ENCODE data around the gene GIT1.

Gene GIT1

DNA sequence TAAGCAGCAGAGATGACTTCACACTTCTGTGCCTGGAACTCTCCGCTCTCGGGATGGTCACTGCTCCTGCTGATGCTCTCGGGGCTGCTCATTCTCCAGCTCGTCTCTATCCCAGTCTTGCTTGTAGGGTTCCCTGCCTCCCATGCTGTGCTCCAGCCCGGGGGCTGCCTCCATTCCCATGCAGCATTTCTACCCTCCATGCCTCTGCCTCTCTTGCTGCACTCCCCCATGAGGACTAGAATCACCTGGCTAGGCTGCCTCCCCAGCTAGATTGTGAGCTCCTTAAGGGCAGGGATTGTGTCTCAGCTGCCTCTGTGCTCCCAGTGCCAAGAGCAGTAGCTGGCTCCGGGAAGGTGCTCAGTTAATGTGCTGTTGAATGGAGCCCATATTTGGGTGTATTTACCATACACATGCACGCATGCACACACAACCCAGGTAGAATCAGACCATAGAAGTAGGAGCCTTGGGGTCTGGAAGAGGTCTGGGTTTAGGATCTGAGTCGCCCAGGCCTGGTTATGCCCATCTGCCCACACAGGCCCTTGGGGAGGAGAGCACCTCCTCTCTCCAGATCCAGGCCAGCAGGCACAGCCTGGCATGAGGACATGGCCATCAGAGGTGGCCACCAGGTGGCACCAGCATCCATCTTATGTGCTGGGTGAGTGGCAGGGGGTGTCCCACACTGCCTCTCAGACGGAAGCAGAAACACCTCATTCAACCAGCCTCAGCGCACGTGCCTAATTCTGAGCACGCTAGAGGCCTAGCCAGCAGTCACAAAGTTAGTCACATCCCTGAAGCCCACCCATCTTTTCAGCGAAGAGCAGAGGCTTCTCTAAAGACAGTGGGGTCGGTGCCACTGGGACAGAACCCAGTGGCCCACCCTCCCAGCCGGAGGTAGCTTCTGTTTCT is 9.3 kb downstream of the GIT1 start:
- peak; percentile 75 to 89 (median 82) for DNase-seq (ENCODE audit: low read depth in 4 of 4, low spot score in 1 of 4)

DNA sequence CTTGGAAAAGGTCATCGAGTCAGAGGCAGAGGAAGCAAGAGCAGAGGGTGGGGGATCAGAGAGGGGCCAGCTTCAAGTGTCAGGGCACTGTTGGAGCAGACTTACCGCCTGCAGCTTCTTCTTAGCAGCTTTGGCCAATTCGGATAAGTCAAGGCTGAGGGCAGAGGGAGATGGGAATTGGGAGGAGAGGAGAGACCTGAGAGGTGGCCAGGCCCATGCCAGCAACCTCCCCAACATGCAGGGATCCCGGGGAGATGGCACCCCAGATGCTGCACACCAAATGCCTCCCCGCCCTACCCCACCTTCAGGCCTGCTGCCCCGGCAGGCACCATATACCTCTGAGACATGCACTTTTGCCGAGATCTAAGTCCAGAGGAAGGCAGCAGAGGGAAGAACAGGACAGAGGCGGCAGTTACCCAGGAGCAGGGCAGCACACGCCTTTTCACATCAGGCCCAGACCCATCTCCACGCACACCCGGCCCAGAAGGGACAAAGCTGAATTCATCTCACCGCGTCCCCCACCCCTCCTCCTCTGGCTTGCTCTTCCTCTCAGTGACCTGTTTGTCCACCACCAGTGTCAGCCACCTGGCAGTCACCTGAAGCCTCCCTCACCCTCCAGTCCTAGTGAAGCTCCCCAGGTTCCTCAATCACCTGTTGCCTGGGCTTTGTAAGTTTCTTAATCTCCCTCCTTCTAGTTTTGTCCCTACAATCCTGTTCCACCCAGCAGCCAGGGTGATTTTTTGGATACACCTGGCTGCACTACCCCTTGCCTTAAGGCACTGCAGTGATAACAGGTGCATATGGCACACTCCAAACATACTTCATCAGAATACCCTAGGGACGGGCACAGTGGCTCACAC is 10.6 kb downstream of the GIT1 start:
- no peak for DNase-seq (ENCODE audit: low read depth in 4 of 4, low spot score in 1 of 4)

DNA sequence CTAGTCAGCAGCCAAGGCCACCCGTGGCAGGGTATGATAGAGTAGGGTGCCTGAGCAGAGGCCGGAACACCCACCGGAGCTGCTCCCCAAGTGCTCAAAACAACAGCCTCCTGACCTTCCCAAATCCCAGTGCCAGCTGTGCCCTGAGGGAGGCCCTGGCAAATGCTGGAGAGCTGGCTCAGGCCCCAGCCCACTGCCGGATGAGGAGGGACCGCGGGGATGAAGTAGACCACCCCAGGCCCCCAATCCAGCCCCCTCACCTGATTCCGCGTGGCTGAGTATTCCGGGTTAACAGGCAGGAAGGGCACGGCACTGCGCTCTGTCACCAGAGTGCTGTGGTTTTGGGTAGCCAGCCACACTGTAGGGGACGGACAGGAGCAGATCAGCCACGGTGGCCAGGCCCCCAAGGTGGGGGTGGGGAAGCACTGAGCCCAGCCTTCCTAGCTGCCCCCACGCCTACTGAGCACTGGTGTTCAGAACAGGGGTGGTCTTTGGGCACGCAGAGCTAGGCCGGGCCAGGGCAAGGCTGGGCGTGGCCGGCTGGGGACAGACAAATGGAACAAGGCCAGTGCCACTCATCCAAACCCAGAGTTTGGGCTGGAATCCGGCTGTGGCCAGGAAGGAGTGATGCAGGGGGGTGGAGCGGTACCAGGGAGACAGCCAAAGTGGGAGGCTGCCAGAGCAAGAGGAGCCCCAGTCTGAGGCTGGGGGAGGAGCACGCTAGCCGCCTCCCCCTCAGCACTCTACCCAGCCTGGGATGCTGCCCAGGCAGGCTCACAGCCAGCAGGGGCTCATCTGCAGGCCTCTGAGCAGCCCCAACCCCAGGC is 11.8 kb downstream of the GIT1 start:
- no peak for DNase-seq (ENCODE audit: low read depth in 4 of 4, low spot score in 1 of 4)

DNA sequence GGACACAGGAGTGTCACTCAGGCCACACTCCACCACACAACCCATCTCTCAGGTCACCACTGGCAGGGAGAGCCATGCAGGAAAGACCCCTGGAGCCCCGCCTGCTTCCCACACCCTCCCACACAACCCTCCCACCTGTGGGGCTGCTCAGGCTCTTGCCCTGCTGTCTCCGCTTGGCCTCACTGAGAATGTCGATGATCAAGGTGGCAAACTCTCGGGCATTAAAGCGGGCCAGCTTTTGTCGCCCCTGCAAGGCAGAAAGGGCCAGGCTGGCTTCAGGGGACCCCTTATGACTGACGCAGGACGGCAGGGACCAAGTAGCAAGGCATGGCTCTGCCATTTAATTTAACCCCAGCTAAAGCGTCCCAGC is 12.5 kb downstream of the GIT1 start:
- DNase-seq (ENCODE audit: low read depth in 4 of 4, low spot score in 1 of 4): no peak

DNA sequence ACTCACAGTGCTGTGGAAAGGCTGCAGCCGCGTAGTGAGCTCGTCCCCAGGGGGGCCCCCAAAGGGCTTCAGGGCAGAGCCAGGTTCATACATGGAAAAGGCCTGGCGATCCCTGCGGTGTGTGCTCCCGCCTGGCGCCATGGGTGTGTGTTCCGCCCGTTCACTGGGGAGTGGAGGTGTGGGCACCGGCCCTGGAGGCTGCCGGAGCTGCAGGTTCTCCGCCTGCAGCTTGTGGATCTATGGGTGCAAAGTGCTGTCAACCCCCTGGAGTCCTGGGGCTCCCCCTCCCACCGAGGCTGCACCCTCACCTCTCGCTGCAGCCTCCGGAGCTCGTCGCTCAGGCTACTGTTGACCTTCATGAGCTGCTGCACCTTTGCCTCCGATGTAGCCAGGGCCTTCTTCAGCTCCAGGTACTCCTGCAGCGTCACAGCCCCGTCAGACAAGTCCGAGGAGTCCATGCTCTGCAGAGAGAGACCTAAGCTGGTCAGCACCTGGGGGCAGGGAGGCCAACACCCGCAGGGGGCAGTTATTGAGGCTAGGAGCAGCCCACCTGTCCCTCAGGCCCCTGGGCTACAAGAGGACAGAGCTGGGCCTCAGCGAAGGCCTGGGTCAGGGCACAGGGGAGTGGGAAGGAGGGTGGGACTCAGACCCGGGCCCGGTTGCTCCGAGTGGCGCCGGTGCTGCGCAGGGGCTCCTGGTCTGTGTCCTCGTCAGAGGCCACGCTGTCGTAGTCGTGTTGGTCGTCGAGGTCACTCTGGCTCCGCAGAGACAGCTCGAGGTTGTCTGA is 13.0 kb downstream of the GIT1 start:
- no peak for DNase-seq (ENCODE audit: low read depth in 4 of 4, low spot score in 1 of 4)

DNA sequence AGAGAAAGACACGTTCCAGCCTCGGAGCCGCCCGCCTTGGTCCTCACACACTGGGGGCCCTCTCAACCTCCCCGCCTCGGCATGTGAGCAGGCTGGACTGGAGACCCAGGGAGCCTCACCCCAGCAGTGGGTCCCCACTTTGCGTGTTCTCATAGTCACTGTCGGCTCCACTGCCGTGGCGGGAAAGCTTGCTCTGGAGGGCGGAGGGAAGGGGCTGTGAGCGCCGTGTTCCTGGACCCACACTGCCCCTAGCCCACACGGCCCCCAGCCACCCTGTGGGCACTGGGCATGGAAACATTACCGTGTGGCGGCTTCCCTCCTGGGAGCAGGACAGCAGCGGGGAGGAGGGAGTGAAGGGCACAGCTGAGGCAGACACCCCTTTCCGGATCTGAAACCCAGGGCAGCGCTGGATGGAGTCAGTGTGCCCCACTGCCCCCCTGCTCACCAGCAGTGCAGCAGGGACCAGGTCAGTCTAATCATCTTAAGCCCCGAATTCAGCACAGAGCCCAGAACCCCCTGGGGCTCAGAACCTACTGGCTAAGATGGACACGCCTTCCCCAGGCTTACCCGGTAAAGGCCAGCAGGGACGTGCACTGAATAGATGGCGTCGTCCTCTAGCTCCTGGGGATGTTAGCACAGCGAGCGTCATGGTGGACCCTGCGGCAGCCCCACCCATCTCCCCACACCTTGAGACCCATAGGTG is 13.8 kb downstream of the GIT1 start:
- no peak for DNase-seq (ENCODE audit: low read depth in 4 of 4, low spot score in 1 of 4)

DNA sequence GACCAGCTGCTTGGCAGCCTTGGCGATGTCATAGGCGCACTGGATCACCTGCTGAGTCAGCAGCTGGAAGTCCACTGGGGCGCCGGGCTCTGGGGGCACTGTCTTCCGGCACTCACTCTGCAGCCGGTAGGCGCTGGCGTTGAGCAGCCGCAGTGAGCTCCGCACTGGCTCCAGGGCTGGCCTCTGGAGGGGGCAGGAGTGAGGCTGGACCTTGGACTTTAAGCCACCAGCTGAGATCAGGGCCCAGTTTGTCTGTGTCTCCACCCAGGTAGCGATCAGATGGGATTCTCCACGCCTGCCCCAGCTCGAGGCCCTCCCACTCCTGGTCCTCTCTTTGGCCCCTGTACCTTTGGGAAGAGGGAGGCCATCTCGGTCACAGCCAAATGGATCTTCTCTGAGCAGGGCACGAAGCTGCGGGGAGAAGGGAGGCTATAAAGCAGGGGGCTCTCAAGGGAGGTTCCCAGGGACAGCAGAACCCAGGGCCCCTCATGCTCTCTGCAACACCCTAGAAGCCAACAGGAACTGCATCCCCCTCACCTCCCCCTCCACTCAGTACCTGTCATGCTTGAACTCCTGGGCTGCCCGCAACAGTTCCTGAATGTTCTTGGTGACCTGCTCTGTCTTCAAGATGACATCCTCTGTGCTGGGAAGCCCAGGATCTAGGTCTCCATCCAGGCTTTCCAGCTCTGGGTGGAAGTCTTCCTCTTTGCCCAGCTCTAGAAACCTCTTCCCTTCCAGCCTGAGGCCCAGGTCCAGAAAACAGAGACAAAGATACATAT is 14.5 kb downstream of the GIT1 start:
- no peak for DNase-seq (ENCODE audit: low read depth in 4 of 4, low spot score in 1 of 4)

DNA sequence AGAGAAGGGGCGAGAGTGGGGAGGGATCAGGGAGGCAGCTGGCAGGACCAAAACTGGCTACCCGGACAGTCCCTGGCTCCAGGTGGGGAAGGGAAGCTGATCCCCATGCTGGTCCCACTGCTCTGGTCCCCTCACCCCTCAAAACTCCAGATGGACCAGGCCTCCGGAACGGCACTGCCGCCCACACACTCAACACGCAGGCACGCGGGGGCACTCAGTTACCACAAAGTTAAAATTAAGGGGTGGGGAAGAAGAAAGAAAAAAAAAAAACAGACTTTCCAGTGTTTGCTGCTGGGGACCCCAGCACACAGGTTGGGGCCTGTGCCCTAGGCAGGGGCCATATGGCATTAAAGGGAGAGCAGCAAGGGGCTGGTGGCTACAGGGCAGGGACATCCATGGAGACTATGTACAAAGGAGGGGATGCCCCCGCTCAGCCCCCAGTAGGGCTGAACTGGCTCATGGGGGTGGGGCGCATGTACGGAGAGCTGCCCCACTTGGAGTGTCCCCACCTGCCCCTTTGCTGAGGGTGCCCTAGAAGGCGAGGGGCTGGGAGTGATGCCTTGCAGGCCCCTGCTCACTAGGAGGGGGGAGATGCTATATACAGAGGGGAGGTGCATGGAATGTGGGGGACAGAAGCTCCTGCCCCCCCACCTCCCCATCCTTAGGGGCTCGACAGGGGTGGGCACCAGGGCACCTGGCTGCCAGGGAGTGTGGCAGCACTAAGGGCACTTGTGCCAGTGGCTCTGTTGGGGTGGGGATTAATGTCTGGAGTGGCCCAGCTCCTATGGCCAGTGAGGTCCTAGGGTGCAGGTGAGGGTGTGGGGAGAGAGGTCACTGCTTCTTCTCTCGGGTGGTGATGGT is 15.3 kb downstream of the GIT1 start:
- no peak for DNase-seq (ENCODE audit: low read depth in 4 of 4, low spot score in 1 of 4)

DNA sequence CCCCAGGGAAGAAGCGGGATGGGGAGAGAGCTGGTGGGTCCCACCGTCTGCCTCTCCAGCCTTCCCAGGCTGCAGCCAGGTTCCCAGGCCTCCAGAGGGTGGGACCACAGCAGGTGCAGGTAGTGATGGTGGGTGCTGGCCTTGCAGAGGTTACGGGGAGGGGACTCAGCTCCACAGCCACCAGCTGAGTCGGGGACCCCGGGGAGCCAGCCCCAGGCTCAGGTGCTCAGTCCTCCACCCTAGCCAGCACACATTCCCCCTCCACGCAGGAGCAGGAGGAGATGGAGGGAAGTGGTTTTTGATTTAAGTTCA is 15.9 kb downstream of the GIT1 start:
- no peak for DNase-seq (ENCODE audit: low read depth in 4 of 4, low spot score in 1 of 4)

DNA sequence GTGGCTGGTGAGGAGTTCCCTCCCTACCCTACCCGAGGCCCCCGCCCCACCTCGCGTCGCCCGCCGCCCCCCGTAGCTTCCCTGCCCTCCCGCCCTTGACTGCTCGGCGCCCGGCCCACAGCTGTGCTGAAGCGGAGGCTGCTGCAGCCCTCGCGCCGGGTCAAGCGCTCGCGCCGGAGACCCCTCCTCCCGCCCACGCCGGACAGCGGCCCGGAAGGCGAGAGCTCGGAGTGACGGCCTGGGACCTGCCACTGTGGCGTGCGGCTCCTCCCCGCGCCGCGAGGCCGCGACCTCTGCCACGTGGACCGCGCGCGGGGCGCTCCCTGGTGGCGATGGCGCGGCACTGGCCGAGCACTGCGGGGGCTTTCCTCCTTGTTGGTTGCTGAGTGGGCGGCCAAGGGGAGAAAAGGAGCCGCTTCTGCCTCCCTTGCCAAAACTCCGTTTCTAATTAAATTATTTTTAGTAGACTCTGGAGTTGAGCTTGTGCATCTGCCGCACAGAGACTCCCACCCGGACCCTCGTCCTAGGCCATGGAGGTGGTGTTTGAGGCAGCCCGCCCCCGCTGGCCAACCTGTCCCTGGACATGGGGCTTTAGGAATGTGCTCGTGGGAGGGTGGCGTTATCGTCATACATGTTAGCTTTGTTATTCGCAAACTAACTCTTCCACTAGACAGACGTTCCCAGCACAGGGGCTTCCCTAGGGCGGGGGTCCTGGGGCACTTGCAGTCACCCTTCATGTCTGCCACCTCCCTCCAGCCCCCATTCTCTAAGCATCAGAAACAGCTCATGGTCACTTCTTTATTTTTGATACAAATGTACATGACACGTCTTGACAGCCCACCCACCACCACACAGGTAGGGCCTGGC is 16.5 kb downstream of the GIT1 start:
- DNase-seq (ENCODE audit: low read depth in 4 of 4, low spot score in 1 of 4): no peak

DNA sequence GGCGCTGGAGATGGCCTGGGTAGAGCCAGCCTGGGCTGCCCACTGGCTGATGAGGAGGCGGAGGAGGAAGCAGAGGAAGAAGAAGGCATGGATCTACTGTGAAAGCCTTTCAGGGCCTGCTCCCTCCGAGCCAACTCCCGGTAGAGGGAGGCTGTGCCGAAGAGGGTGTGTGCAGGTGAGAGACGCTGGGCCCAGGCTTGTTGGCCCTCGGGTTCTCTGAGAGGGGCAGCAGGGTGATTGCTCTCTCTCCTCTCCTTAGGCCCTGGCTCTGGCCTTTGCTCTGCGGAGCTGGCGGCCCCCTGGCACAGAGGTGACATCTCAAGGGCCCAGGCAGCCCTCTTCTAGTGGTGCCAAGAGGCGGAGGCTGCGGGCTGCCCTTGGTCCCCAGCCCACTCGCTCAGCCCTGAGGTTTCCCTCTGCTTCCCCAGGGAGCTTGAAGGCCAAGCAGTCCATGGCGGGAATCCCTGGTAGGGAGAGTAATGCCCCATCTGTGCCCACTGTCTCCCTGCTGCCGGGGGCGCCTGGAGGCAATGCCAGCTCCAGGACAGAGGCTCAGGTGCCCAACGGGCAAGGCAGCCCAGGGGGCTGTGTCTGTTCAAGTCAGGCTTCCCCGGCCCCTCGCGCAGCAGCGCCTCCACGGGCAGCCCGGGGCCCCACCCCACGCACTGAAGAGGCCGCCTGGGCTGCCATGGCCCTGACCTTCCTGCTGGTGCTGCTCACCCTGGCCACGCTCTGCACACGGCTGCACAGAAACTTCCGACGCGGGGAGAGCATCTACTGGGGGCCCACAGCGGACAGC is 17.4 kb downstream of the GIT1 start:
- no peak for DNase-seq (ENCODE audit: low read depth in 4 of 4, low spot score in 1 of 4)

DNA sequence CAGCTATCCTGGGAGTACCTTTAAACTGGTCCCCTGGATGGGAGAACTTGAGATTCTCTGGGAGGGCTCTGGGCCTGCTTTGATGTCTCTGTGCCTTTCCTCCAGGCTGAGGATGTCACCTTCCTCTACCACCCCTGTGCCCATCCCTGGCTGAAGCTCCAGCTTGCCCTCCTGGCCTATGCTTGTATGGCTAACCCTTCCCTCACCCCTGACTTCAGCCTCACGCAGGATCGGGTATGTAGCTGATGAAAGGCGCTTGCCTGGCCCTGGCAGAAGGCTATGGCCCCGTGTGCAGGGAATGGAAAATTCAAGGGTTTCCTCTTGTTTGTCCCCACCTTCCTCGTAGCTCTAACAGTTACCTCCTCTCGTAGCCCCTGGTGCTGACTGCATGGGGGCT is 18.0 kb downstream of the GIT1 start:
- DNase-seq (ENCODE audit: low read depth in 4 of 4, low spot score in 1 of 4): no peak

DNA sequence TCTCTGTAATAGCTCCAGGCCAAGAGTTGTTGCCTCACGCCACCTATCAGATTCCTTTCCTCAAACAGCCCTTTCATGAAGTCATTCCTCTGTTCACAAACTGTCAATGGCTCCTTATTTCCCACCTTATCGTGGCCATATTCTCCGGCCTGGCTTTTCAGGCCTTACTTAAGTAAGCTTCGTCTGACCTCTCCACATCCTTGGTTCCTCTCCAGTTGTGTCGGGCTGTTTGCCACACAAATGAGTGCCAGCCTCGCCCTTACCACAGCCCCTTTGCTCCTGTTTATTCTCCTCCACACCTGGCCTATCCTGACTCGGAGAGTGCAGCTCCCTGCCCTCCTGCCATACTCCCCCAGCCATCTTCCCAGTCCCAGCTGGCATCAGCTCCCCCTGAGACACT is 18.9 kb downstream of the GIT1 start:
- no peak for DNase-seq (ENCODE audit: low read depth in 4 of 4, low spot score in 1 of 4)

DNA sequence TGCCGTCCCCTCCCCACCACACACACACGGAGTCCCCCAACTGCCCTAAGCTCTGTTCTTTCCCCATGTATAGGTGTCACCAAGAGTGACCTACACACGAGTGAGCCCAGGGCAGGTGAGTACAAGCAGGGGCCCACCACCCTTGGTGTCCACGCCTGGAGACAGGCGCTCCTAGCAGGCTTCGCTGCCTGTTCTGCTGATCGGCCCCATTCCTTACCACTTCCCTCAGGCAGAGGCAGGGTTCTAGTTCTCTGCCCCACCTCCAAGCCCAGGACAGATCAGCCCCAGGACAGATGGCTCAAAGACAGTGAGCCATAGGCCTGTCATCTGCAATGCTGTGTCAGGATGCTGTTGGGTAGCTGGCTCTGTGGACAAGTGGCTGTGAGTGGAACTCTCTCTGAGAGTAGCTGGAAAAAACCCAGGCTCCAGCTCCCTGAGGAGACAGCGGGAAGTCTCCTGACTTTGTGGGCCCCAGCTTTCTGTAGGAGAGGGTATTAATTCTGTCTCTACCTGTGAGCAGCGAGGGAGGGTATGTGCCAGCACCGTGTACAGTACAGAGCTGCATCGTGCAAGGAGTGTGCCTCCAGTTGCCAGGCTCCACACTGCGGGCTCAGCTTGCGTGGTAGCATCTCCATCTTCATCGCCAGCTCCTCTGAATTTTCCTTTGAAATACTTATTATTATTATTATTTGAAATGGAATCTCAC is 20.1 kb downstream of the GIT1 start:
- DNase-seq (ENCODE audit: low read depth in 4 of 4, low spot score in 1 of 4): no peak

DNA sequence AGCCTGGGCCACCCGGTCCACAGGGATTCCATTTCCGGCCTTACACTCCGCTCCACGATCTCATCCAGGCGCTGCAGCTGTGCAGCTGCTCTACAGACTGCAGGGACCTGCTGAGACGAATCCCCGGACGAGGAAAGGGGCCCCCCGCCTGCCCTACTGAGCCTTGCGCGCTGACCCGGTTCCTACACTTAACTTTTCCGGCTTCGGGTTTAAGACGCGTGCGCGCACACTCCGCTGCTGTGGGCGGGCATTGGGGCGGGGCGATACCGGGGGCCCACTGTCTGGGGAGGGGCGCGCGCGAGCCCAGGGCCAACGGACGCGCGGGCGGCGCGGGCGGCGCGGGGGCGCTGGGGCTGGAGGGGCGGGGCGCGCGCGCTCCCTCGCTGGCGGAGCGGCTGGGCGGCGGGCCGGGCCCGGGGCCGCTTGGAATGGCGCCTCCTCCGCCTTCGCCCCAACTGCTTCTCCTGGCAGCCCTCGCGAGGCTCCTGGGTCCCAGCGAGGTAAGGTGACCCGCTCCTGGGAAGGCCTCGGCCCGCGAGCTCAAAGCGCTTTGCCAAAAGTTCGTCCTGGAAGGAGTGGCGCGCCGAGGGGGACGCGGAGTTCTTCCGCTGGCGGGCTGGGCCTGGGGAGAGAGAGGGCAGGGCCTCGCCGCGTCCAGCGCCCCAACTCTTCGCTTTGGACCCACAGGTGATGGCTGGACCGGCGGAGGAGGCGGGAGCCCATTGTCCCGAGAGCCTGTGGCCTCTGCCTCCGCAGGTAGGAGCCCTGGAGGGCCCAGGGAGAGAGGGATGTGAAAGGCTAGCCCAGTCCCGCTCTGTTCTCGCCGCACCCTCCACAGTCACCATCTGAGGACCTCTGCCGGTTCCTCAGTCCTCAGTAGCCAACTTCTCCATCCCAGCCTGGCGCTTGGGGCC is 20.9 kb downstream of the GIT1 start, which contains the start of gene TP53I13:
Gene TP53I13 (plus strand): TSS at position 371 of the 914 bp plus-strand sequence. CDS start 58 bp downstream, at position 429.
- DNase-seq (ENCODE audit: low read depth in 4 of 4, low spot score in 1 of 4): peak in 3 of 4 experiments; percentile 71 to 91 (median 87)

Measured in stimulated activated CD4-positive, alpha-beta T cell treated with anti-CD3 and anti-CD28 coated beads, Interleukin-1b, Interleukin-23, amount 100 ng/mL, for 24 hours (primary cell).